Measurements from ENCODE around the gene RBFOX2. TPM values are rescaled to one million over a fixed set of nuclear protein-coding genes. Genes with fewer than 3 reads are reported as not detected.

The RBFOX2 gene
- polyA plus RNA-seq, 2 donors: 22.6 to 31.1 TPM

DNA sequence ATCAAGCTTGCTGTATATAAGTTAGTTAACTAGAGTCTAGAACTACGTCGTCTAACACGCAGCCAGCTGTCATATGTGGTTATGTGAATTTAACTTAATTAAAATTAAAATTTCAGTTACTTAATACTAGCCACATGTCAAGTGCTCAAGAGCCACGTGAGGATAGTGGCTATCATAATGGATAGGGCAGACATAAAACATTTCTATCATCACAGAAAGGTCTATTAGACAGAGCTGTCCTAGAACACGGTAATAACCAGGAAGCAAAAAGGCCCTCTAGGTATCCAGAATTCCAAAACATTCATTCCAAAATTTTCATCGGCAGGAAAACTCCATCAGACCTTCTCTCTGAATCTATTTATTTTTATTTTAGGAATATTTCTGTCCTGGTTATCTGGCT, 123.9 kb downstream of the RBFOX2 start:
- Histone ChIP-seq H3K27ac (ENCODE audit: low read depth in 2 of 2, low read length in 1 of 2) (no peak overlapping the region), H3K4me1 (ENCODE audit: control insufficient read depth in 2 of 2, insufficient read depth in 2 of 2, low read length in 1 of 2) (no peaks in the 10 kb centered on the region), H3K9me3 (ENCODE audit: control insufficient read depth in 2 of 2, insufficient read depth in 1 of 2, low read depth in 1 of 2, low read length in 1 of 2) (no peaks in the 10 kb centered on the region), H3K27me3 (ENCODE audit: control insufficient read depth in 1 of 2, insufficient read depth in 2 of 2, low read length in 2 of 2) (no peaks in the 10 kb centered on the region), H3K4me3 (ENCODE audit: low read depth in 1 of 2, low read length in 2 of 2) (no peak overlapping the region), H3K36me3 (ENCODE audit: control insufficient read depth in 2 of 2, insufficient read depth in 2 of 2, low read length in 1 of 2) (no peaks in the 10 kb centered on the region)
- WGBS, 2 donors: 76 to 81% methylated on average over 6 of the region's 6 CpGs

DNA sequence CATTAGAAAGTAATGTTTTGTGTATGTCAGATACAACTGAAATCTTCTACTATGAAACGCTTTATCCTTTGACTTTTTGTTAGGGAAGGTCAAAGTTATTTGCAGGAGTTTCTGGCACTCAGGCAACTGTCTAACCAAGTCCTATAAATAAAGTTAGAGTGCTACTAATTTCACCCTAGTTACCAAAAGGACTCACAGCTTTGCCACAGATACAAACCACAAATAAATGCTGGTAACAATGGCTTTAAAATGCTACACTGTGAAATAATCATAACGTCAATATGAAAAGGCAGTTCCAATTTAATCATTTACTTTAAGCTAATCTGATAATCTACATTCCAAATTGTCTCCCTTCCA, 124.3 kb downstream of the RBFOX2 start:
- no peak overlapping the region for H3K4me3 ChIP-seq (ENCODE audit: low read depth in 1 of 2, low read length in 2 of 2)
- H3K27ac ChIP-seq (ENCODE audit: low read depth in 2 of 2, low read length in 1 of 2): no peak overlapping the region
- H3K4me1 ChIP-seq (ENCODE audit: control insufficient read depth in 2 of 2, insufficient read depth in 2 of 2, low read length in 1 of 2): no peaks in the 10 kb centered on the region
- H3K9me3 ChIP-seq (ENCODE audit: control insufficient read depth in 2 of 2, insufficient read depth in 1 of 2, low read depth in 1 of 2, low read length in 1 of 2): no peaks in the 10 kb centered on the region
- H3K36me3 ChIP-seq (ENCODE audit: control insufficient read depth in 2 of 2, insufficient read depth in 2 of 2, low read length in 1 of 2): no peaks in the 10 kb centered on the region
- no peaks in the 10 kb centered on the region for H3K27me3 ChIP-seq (ENCODE audit: control insufficient read depth in 1 of 2, insufficient read depth in 2 of 2, low read length in 2 of 2)
- WGBS, 2 donors: 61 to 63% methylated on average over 2 of the region's 2 CpGs

DNA sequence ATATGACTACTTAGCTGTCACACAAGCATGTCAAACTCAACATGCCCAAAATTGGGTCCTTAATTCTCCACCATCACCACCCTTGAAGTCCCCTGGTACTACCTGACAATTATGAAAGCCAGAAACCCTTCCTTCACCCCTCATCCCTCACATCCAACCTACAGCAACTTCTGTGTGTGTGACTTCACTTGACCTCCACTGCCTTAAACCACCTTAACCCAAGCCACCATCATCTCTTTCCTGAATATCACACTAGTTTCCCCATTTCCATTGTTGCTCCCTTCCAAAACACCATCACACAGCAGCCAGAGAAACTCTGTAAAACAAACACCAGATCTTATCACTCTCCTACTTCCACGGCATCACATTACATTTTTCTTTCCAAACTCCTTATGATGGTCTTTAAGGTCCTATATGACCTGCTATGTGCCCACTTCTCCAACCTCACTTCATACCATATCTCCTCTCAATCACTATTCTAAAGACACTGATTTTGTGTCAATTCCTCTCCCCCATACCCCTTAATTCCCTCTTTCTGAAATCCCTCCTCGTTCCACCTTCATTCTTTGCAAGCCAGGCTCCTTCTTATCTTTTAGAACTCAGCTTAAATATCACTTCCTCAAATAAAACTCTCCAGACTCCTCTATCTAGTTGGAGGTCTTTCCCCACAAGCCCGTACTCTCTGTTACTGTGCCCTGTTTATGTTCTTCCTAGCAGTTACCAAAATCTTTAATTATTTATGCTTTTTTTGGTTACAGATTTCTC, 124.9 kb downstream of the RBFOX2 start:
- H3K4me3 ChIP-seq (ENCODE audit: low read depth in 1 of 2, low read length in 2 of 2): no peak overlapping the region
- no peaks in the 10 kb centered on the region for H3K9me3 ChIP-seq (ENCODE audit: control insufficient read depth in 2 of 2, insufficient read depth in 1 of 2, low read depth in 1 of 2, low read length in 1 of 2)
- WGBS, 2 donors: 66 to 67% methylated on average over 3 of the region's 3 CpGs
- H3K36me3 ChIP-seq (ENCODE audit: control insufficient read depth in 2 of 2, insufficient read depth in 2 of 2, low read length in 1 of 2): no peaks in the 10 kb centered on the region
- H3K27me3 ChIP-seq (ENCODE audit: control insufficient read depth in 1 of 2, insufficient read depth in 2 of 2, low read length in 2 of 2): no peaks in the 10 kb centered on the region
- no peak overlapping the region for H3K27ac ChIP-seq (ENCODE audit: low read depth in 2 of 2, low read length in 1 of 2)
- H3K4me1 ChIP-seq (ENCODE audit: control insufficient read depth in 2 of 2, insufficient read depth in 2 of 2, low read length in 1 of 2): no peaks in the 10 kb centered on the region

DNA sequence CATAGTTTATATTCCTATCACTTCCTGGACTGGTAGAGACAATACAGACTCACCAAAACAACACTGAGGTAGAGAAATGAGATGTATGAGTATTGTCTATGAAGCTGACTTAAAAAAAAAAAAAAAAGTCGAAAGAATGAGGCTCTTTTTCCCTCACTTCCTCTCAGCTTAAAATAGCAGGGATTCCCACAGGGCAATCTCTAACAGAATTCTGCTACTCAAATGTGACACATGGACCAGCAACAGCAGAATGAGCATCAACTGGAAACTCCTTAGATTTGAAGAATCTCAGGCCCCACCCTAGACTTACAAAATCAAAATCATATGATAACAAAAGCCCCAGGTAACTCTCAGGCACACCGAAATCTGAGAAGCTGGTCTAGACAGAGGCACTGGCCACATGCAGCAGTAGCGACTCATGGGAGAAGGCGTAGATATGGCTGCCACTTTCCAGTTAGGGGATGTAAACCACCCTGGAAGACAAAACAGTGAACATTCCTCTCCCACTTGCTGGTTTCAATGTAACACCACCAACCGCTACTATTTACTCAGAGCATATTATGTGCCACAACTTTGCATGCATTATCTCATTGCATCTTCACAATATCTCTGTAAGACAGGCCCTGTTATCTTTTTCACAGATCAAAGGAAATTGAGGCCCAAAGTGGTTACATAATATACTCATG, 128.0 kb downstream of the RBFOX2 start:
- H3K36me3 ChIP-seq (ENCODE audit: control insufficient read depth in 2 of 2, insufficient read depth in 2 of 2, low read length in 1 of 2): peaks cover 0 to 2% of the 10 kb centered on the region in 2 donors
- WGBS, 2 donors: 66 to 74% methylated on average over 5 of the region's 5 CpGs
- H3K4me1 ChIP-seq (ENCODE audit: control insufficient read depth in 2 of 2, insufficient read depth in 2 of 2, low read length in 1 of 2): no peaks in the 10 kb centered on the region
- H3K27me3 ChIP-seq (ENCODE audit: control insufficient read depth in 1 of 2, insufficient read depth in 2 of 2, low read length in 2 of 2): no peaks in the 10 kb centered on the region
- no peaks in the 10 kb centered on the region for H3K9me3 ChIP-seq (ENCODE audit: control insufficient read depth in 2 of 2, insufficient read depth in 1 of 2, low read depth in 1 of 2, low read length in 1 of 2)
- peak overlapping the region in 1 of 2 donors; percentile 47 for H3K27ac ChIP-seq (ENCODE audit: low read depth in 2 of 2, low read length in 1 of 2)
- no peak overlapping the region for H3K4me3 ChIP-seq (ENCODE audit: low read depth in 1 of 2, low read length in 2 of 2)

DNA sequence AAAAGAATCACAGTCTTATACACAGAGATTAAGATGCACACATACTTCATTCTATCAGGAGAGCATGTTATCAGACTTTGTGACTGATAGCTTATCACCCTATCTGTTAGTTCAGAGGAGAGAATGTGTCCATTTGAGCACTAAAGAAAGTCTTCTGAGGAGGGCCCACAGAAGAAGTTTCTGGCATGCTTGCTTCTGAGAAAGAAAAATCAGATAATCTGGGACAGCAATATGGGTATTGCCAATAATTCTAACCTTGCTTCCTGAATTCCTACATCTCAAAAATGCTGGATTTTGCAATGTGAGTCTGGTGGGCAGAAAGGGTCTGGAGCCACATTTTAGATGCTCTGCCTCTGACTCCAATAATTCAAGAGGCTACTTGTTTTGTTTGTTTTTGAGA, 128.9 kb downstream of the RBFOX2 start:
- no peaks in the 10 kb centered on the region for H3K4me1 ChIP-seq (ENCODE audit: control insufficient read depth in 2 of 2, insufficient read depth in 2 of 2, low read length in 1 of 2)
- no peak overlapping the region for H3K4me3 ChIP-seq (ENCODE audit: low read depth in 1 of 2, low read length in 2 of 2)
- H3K9me3 ChIP-seq (ENCODE audit: control insufficient read depth in 2 of 2, insufficient read depth in 1 of 2, low read depth in 1 of 2, low read length in 1 of 2): no peaks in the 10 kb centered on the region
- no peaks in the 10 kb centered on the region for H3K27me3 ChIP-seq (ENCODE audit: control insufficient read depth in 1 of 2, insufficient read depth in 2 of 2, low read length in 2 of 2)
- H3K36me3 ChIP-seq (ENCODE audit: control insufficient read depth in 2 of 2, insufficient read depth in 2 of 2, low read length in 1 of 2): peaks cover 0 to 2% of the 10 kb centered on the region in 2 donors
- no peak overlapping the region for H3K27ac ChIP-seq (ENCODE audit: low read depth in 2 of 2, low read length in 1 of 2)

DNA sequence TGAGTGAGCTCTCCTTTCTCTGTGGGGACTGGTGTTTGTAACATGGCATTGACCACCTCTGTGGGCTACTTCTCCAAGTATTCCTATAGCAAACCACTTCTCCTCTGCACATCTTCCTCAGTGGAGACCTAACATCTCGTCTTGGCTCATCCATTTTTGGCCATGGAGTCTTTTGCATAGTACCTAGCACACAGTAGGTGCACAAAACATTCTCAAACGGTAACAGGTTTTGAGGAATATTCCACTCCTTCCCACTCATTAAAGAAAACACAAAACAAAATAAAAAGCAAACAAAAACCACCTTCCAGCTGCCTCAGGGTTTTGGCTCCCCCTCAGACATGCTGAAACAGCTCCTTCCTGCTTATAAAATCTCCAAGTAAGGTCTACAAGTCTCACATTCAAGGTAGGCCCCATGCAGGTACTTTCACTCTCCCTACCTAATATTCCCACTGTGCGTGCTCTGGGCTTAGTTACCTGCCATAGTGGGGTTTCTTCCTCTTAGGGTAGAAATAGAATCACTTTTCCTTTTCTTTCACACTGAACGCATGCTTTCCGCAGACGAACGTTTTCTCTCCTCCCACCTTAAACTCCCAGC, 132.4 kb downstream of the RBFOX2 start:
- H3K9me3 ChIP-seq (ENCODE audit: control insufficient read depth in 2 of 2, insufficient read depth in 1 of 2, low read depth in 1 of 2, low read length in 1 of 2): no peaks in the 10 kb centered on the region
- H3K4me1 ChIP-seq (ENCODE audit: control insufficient read depth in 2 of 2, insufficient read depth in 2 of 2, low read length in 1 of 2): peaks cover 0 to 2% of the 10 kb centered on the region in 2 donors
- no peak overlapping the region for H3K4me3 ChIP-seq (ENCODE audit: low read depth in 1 of 2, low read length in 2 of 2)
- H3K27ac ChIP-seq (ENCODE audit: low read depth in 2 of 2, low read length in 1 of 2): peak overlapping the region; percentile 54 to 87
- WGBS, 2 donors: 52 to 69% methylated on average over 7 of the region's 7 CpGs
- H3K27me3 ChIP-seq (ENCODE audit: control insufficient read depth in 1 of 2, insufficient read depth in 2 of 2, low read length in 2 of 2): no peaks in the 10 kb centered on the region
- H3K36me3 ChIP-seq (ENCODE audit: control insufficient read depth in 2 of 2, insufficient read depth in 2 of 2, low read length in 1 of 2): peaks cover 0 to 2% of the 10 kb centered on the region in 2 donors

DNA sequence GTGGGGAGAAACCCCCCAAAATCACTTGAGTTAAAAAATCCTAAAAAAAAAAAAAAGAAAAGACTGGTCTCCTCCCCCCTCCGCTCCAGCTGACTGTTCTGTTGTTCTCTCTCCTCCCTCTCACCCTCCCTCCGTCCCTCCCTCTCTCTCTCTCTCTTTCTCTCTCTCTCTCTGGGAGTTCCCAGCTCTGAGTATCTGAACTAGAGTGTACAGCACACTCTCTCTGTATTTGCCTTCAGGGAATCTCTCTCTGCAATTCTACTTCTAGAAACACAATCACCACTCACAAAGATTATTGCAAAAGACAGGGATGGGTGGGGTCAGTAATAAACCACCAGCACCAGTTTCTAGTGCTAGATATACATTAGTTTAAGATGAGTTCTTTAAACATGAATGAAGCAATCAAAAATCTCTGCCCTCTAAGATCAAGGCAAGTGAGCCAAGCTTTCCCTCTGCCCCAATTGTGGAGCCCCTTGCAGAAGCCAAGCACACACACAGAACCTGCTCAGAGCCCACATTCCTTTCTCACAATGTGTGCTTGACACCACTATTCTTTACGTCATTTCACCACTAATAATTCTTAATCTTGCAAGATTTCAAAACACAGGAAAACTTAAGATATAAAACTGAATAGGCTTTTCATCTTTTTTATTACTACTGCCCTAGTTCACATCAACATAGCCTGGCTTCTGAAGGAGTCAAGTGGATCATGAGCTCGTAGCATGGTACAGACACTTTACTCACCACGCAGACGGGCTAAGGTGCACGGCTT, 133.5 kb downstream of the RBFOX2 start:
- peak overlapping the region in 1 of 2 donors; percentile 52 for H3K4me3 ChIP-seq (ENCODE audit: low read depth in 1 of 2, low read length in 2 of 2)
- H3K4me1 ChIP-seq (ENCODE audit: control insufficient read depth in 2 of 2, insufficient read depth in 2 of 2, low read length in 1 of 2): peaks cover 0 to 2% of the 10 kb centered on the region in 2 donors
- 36 to 63% methylated on average over 7 of the region's 7 CpGs for WGBS, 2 donors
- peaks cover 0 to 2% of the 10 kb centered on the region in 2 donors for H3K36me3 ChIP-seq (ENCODE audit: control insufficient read depth in 2 of 2, insufficient read depth in 2 of 2, low read length in 1 of 2)
- peak overlapping the region; percentile 94 to 95 for H3K27ac ChIP-seq (ENCODE audit: low read depth in 2 of 2, low read length in 1 of 2)
- no peaks in the 10 kb centered on the region for H3K27me3 ChIP-seq (ENCODE audit: control insufficient read depth in 1 of 2, insufficient read depth in 2 of 2, low read length in 2 of 2)
- no peaks in the 10 kb centered on the region for H3K9me3 ChIP-seq (ENCODE audit: control insufficient read depth in 2 of 2, insufficient read depth in 1 of 2, low read depth in 1 of 2, low read length in 1 of 2)

DNA sequence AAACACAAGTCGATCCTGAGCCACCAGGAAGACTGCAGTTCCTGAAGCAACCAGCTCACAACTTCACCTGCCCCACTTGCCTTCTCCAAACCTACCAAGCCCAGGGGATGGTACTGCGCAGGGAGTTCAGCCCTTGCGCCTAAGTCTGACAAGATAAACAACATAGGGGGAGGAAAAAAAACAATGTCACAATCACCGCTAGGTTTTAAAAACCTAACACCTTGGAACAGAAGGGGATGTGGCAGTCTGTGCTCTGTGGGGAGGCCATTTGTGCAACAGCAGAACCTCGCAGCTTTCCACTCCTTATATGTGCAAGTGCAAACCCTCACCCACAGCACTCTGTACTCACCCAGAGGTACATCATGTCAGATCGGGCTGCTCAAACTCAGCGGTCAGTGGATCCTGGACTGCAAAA, 134.2 kb downstream of the RBFOX2 start:
- Histone ChIP-seq H3K27me3 (ENCODE audit: control insufficient read depth in 1 of 2, insufficient read depth in 2 of 2, low read length in 2 of 2) (no peaks in the 10 kb centered on the region), H3K4me3 (ENCODE audit: low read depth in 1 of 2, low read length in 2 of 2) (peak overlapping the region; percentile 7 to 52), H3K36me3 (ENCODE audit: control insufficient read depth in 2 of 2, insufficient read depth in 2 of 2, low read length in 1 of 2) (peaks cover 0 to 2% of the 10 kb centered on the region in 2 donors), H3K9me3 (ENCODE audit: control insufficient read depth in 2 of 2, insufficient read depth in 1 of 2, low read depth in 1 of 2, low read length in 1 of 2) (no peaks in the 10 kb centered on the region), H3K27ac (ENCODE audit: low read depth in 2 of 2, low read length in 1 of 2) (peak overlapping the region; percentile 93 to 94), H3K4me1 (ENCODE audit: control insufficient read depth in 2 of 2, insufficient read depth in 2 of 2, low read length in 1 of 2) (peaks cover 0 to 2% of the 10 kb centered on the region in 2 donors)
- WGBS, 2 donors: 35 to 58% methylated on average over 7 of the region's 7 CpGs

DNA sequence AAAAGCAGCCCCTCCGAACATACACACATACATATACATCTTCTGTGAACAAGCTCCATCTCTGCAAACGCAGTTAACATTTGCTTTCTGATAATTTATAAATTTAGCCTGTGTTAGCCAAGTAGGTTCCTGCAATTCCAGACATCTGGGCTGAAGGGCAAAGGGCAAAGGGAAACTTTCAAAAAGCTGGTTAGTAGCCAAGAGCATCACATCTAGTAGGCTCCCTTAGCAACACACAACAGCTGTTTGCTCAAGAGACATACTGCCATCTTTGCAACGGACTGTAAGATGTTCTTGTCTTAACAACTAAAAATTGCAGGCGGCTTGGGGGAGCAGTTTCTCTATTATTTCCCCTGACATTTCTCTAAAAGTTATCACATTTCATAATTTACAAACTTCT, 134.9 kb downstream of the RBFOX2 start:
- H3K27ac ChIP-seq (ENCODE audit: low read depth in 2 of 2, low read length in 1 of 2): no peak overlapping the region
- peak overlapping the region in 1 of 2 donors; percentile 52 for H3K4me3 ChIP-seq (ENCODE audit: low read depth in 1 of 2, low read length in 2 of 2)
- peaks cover 0 to 2% of the 10 kb centered on the region in 2 donors for H3K36me3 ChIP-seq (ENCODE audit: control insufficient read depth in 2 of 2, insufficient read depth in 2 of 2, low read length in 1 of 2)
- H3K27me3 ChIP-seq (ENCODE audit: control insufficient read depth in 1 of 2, insufficient read depth in 2 of 2, low read length in 2 of 2): no peaks in the 10 kb centered on the region
- peaks cover 0 to 2% of the 10 kb centered on the region in 2 donors for H3K4me1 ChIP-seq (ENCODE audit: control insufficient read depth in 2 of 2, insufficient read depth in 2 of 2, low read length in 1 of 2)
- WGBS, 2 donors: 56 to 61% methylated on average over 4 of the region's 4 CpGs
- no peaks in the 10 kb centered on the region for H3K9me3 ChIP-seq (ENCODE audit: control insufficient read depth in 2 of 2, insufficient read depth in 1 of 2, low read depth in 1 of 2, low read length in 1 of 2)

All from esophagus (tissue), 2 donors.